Femur (tissue), 1 donor: ENCODE results near the gene CTAGE6.
"Not testable (repeated sequence)": the region's sequence is repeated elsewhere in the genome, so short reads cannot be mapped to it uniquely, and the experiment has no call there.

Experiments used
- DNase-seq: peaks from one replicate; pipeline ENCODE4 v3.0.0-alpha.2; 2017

Gene CTAGE6

GRCh38 chr7:143757596-143757995 lies at the start of gene CTAGE6:
Gene CTAGE6 (minus strand): TSS chr7:143757696. CDS start chr7:143757658, 38 bp downstream.
- DNase-seq, result not testable (repeated sequence)

- DNase-seq, result not testable (repeated sequence)
Measured at GRCh38 chr7:143806664-143807071, 49.2 kb upstream of the CTAGE6 start.

- not testable (repeated sequence) for DNase-seq
Measured at GRCh38 chr7:143797896-143798290, 40.4 kb upstream of the CTAGE6 start.

- not testable (repeated sequence) for DNase-seq
Measured at GRCh38 chr7:143797119-143797895, 39.8 kb upstream of the CTAGE6 start.

- not testable (repeated sequence) for DNase-seq
Measured at GRCh38 chr7:143795653-143796052, 38.2 kb upstream of the CTAGE6 start.

GRCh38 chr7:143792633-143793032 lies 35.1 kb upstream of the CTAGE6 start:
- not testable (repeated sequence) for DNase-seq

GRCh38 chr7:143785415-143786182 lies 28.1 kb upstream of the CTAGE6 start:
- DNase-seq, result not testable (repeated sequence)

GRCh38 chr7:143779591-143779990 lies 22.1 kb upstream of the CTAGE6 start:
- not testable (repeated sequence) for DNase-seq

- not testable (repeated sequence) for DNase-seq
Measured at GRCh38 chr7:143772738-143773468, 15.4 kb upstream of the CTAGE6 start.

GRCh38 chr7:143767531-143767930 lies 10.0 kb upstream of the CTAGE6 start:
- not testable (repeated sequence) for DNase-seq

GRCh38 chr7:143765678-143766077 lies 8.2 kb upstream of the CTAGE6 start:
- not testable (repeated sequence) for DNase-seq

GRCh38 chr7:143763065-143763464 lies 5.6 kb upstream of the CTAGE6 start:
- not testable (repeated sequence) for DNase-seq

- DNase-seq, result not testable (repeated sequence)
Measured at GRCh38 chr7:143745340-143745739, 12.2 kb downstream of the CTAGE6 start.

GRCh38 chr7:143737037-143737819 lies 20.3 kb downstream of the CTAGE6 start:
- DNase-seq, result not testable (repeated sequence)

- DNase-seq, result no peak
Measured at GRCh38 chr7:143735962-143736361, 21.5 kb downstream of the CTAGE6 start.

GRCh38 chr7:143733876-143734275 lies 23.6 kb downstream of the CTAGE6 start:
- DNase-seq, result no peak

GRCh38 chr7:143728333-143728862 lies 29.1 kb downstream of the CTAGE6 start:
- DNase-seq, result no peak

- not testable (repeated sequence) for DNase-seq
Measured at GRCh38 chr7:143727561-143727960, 29.9 kb downstream of the CTAGE6 start.

- DNase-seq, result not testable (repeated sequence)
Measured at GRCh38 chr7:143726143-143726542, 31.4 kb downstream of the CTAGE6 start.

GRCh38 chr7:143720335-143720734 lies 37.2 kb downstream of the CTAGE6 start:
- DNase-seq, result not testable (repeated sequence)

GRCh38 chr7:143715543-143716193 lies 41.8 kb downstream of the CTAGE6 start:
- DNase-seq, result not testable (repeated sequence)
